Right ventricle myocardium superior (tissue), 1 donor: ENCODE measurements around the gene SIGLEC6. TPM values are rescaled to one million over a fixed set of nuclear protein-coding genes. Genes with fewer than 3 reads are reported as not detected.

Experiments
- ATAC-seq: fragments of 200-7000 bp; cut with Tn5 transposase; one replicate; pipeline ENCODE4 v1.9.1; 2020; ENCODE audit warnings: mild to moderate bottlenecking; ENCODE audit not compliant: poor library complexity
- DNase-seq: peaks from one replicate; pipeline ENCODE4 v3.0.0-alpha.2; 2020
- intact Hi-C: fragments of 100-400 bp; cut with DNase I; formaldehyde crosslinking; loops from one replicate; pipeline ENCODE4 v1.11.2; 2022
- long read RNA-seq: library from polyadenylated mRNA; unstranded; transcript quantifications from one replicate; pipeline ENCODE4 v2.0.0, GENCODE V29; 2021
- total RNA-seq: library from RNA; stranded (reverse); fragmentation: NEBNext Ultra II Directional; extraction: Animal tissue kit (Norgen Biotek cat#: 25700); gene quantifications from one replicate; pipeline ENCODE4 v1.2.1, GENCODE V29; 2021
- donor health status: DM: no; HTN: yes; CAD: no; lungs with severe emphysema.

The SIGLEC6 gene
- 0.16 TPM for total RNA-seq
- long read RNA-seq, result 0 reads

GRCh38 chr19:51531349-51532315 lies at the start of gene SIGLEC6:
TSS of gene SIGLEC6 (minus strand) at chr19:51531670. CDS start at chr19:51531648, 22 bp downstream.
- DNase-seq, result peak; percentile 73
- peak; percentile 75 for ATAC-seq
- intact Hi-C loops, result no loop called here

GRCh38 chr19:51576850-51577249 lies 45.4 kb upstream of the SIGLEC6 start:
- ATAC-seq, result no peak
- intact Hi-C loops, result no loop called here
- no peak for DNase-seq

- DNase-seq, result no peak
- intact Hi-C loops, result no loop called here
- ATAC-seq, result no peak
These were observed 41.9 kb upstream of the SIGLEC6 start for GRCh38 chr19:51573331-51573730.

DNA sequence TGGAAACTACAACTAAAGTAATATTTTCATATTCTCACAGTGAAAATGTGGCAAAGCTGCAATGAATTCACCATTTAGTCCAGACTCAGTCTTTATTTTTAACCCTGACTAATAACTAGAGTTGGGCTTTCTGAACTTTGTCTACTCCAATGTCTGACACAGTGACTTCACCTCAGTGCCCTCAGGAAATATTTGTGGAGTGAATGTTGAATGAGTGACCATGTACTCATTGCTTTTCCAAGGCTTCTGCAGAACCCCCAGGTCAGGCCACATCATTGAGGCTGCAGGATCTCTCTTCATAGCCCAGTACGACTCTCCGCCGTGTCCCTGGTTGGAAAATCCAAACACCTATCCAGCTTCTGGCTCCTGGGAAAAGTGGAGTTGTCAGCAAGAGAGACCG lies 41.4 kb upstream of the SIGLEC6 start:
- intact Hi-C loops, result no loop called here
- DNase-seq (no peak), ATAC-seq (no peak)

DNA sequence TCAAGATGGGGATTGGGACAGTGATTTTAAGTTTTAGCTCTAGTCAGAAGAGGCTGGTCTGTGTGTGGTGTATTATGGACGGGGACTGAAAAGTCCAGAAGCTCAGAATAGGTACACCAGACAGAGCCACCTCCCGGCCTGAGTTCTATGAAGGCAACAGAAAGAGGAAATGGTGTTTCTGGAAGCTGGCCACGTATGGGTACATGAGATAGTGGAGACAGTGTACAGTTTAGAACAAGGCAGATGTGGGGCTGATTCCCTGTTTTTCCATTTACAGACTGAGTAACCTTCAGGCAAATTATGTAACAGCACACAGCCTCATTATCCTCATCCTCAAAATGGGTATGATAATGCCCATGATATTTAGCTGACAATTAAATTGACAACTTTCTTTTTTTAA lies 40.9 kb upstream of the SIGLEC6 start:
- ATAC-seq (no peak), DNase-seq (no peak)
- intact Hi-C loops, result no loop called here

DNA sequence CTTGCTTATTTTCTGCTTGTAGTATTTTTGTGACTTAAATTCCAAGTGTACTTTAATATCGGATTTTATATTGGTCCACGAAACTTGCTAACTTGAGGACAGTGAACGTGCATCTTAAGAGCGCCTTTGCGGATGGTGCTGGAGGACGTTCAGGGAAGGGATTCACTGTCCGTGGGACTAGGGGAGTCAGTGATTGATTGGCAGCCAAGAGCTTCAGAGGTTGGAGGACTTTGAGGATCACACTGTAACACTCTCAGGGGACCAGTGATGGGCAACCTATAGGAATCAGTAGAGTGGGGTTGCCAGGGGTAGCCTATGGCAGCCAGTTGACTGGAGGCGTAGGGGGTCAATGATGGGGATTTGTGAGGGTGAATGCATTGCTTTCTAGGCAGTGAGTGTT lies 40.1 kb upstream of the SIGLEC6 start:
- ATAC-seq (peak; percentile 26), DNase-seq (no peak)
- intact Hi-C loops, result no loop called here

- ATAC-seq (peak; percentile 99), DNase-seq (peak; percentile 96)
- intact Hi-C loops, result no loop called here
These were observed 39.6 kb upstream of the SIGLEC6 start, which contains the start of gene ZNF175 for GRCh38 chr19:51570962-51571575. TSS of gene ZNF175 (plus strand) at chr19:51571283. CDS start at chr19:51573330, 2,047 bp downstream.

GRCh38 chr19:51568456-51568855 lies 37.0 kb upstream of the SIGLEC6 start:
- intact Hi-C loops, result no loop called here
- no peak for ATAC-seq
- DNase-seq, result no peak

- ATAC-seq (no peak), DNase-seq (no peak)
- intact Hi-C loops, result no loop called here
These were observed 36.1 kb upstream of the SIGLEC6 start for GRCh38 chr19:51567583-51567982.

DNA sequence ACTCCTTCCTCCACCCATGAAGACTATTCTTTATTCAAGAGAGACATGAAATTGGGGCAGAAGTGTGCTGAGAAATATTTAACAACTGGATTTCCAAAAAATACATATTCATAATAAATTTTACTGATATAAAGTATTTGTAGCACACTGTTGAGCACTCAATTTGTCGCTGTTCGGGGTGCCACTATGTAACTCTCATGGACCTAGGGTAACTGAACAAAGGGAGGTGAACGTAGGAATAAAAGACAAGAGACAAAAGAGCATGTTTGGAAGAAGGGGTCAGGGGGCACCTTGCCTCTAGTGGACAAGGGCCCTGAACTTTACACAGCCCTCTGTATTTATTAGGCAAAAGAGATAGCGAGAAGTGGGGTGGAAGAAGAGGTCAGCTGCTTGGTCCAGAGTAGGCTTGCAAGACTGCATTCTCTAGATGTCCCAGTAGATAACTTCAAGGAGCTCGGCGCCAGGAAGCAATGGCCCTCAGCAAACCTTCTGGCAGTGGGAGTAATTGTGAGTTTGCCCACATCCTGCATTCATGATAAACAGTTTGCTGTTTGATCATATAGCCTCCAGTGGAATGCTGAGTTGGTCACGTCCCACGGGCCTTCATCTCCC lies 35.1 kb upstream of the SIGLEC6 start:
- ATAC-seq, result no peak
- intact Hi-C loops, result no loop called here
- no peak for DNase-seq

DNA sequence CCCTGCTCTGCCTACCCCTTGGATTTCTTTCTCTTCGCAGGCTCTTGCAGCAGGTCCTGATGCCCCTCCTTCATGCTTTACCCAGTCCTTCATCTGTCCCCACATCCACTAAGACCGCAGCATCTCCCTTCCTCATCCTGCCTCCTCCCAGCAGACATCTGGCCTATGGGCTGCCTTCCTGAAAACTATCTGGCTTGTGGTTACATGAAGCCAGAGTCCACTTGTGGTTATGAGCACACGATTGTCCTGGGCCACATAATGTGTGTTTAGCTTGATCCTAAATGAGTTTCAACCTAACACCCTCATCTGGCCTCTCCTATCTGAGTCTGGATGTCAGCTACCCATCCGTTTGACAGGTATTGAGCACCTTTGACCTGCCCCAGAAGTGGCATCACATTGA lies 34.1 kb upstream of the SIGLEC6 start:
- ATAC-seq (no peak), DNase-seq (no peak)
- intact Hi-C loops, result no loop called here

GRCh38 chr19:51564791-51565190 lies 33.3 kb upstream of the SIGLEC6 start:
- ATAC-seq, result no peak
- intact Hi-C loops, result no loop called here
- no peak for DNase-seq

DNA sequence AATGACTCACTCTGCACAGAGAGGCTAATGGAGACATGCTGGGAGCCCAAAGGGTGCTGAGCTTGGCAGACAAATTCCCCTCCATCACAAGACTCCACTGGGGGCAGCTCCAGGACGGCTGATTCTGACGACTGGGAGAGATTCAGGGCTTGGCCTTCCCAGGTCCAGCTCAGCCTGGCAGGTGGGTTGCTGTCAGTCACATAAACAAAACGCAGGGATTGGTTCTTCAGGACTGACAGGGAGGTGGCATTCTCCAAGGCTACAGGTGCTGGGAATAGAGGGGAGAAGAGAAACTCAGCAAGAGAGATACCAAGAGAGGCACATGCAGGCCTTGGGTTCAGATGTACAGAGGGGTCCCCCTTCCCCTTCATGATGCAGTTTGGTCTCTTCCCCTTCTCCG lies 28.9 kb upstream of the SIGLEC6 start:
- DNase-seq (no peak), ATAC-seq (no peak)
- intact Hi-C loops, result no loop called here

DNA sequence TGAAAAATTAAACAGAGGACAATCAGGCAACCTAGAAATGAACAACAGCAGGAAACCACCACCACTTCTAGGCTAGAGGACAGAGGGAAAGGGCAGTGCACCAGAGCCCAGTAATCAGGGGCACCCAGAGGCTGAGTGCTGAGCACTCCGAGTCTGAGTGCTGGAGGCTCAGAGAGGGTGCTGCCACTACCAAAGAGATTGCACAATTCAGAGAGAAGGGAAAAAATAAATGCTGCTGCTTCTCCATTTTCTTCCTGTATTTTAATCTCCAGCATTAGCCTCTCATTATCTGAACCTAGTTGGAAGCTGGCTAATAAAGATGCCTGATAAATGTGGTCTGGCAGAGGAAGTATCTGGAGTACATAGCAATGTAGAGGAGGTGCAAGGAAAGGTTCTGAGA lies 27.8 kb upstream of the SIGLEC6 start:
- intact Hi-C loops, result no loop called here
- ATAC-seq, result no peak
- no peak for DNase-seq

- peak; percentile 64 for ATAC-seq
- peak; percentile 83 for DNase-seq
These were observed 21.7 kb upstream of the SIGLEC6 start for GRCh38 chr19:51552996-51553725.

GRCh38 chr19:51552608-51552995 lies 21.1 kb upstream of the SIGLEC6 start:
- no peak for DNase-seq
- intact Hi-C loops, result no loop called here
- ATAC-seq, result no peak

More at GRCh38 chr19:51552996-51553725, 21.7 kb upstream of the SIGLEC6 start:
- intact Hi-C loops, result no loop called here

GRCh38 chr19:51551673-51552432 lies 20.4 kb upstream of the SIGLEC6 start:
- intact Hi-C loops, result no loop called here
- no peak for DNase-seq
- ATAC-seq, result no peak
